Stomach (tissue), 9 donors: ENCODE measurements around the gene TCFL5. TPM values are rescaled to one million over a fixed set of nuclear protein-coding genes. Genes with fewer than 3 reads are reported as not detected.

Source experiments
- DNase-seq, 2 donors: peaks; one replicate each; pipeline versions ENCODE4 v3.0.0 to v3.0.0-alpha.2; 2013 to 2019
- H3K27ac ChIP-seq, 5 donors: fragments of 200-600 bp in 4 of 5; sonication (generic) in 4 of 5; one replicate each; pipeline ENCODE4 v1.5.1; 2013 to 2019; ENCODE audit warnings: mild to moderate bottlenecking in 1 of 5, moderate library complexity in 1 of 5
- H3K27me3 ChIP-seq, 3 donors: fragments of 200-600 bp; sonication (generic); one replicate each; pipeline ENCODE4 v1.5.1; 2017 to 2019; ENCODE audit warnings: mixed run types in 1 of 3
- H3K36me3 ChIP-seq, 4 donors: fragments of 200-600 bp; sonication (generic); 1 replicate in 3 of 4; 2 replicates in 1 of 4; pipeline ENCODE4 v1.5.1; 2016 to 2019
- H3K4me1 ChIP-seq, 4 donors: fragments of 200-600 bp; sonication (generic); one replicate each; pipeline ENCODE4 v1.5.1; 2016 to 2019
- H3K4me3 ChIP-seq, 4 donors: fragments of 200-600 bp; sonication (generic) in 3 of 4; one replicate each; pipeline ENCODE4 v1.5.1; 2016 to 2019; ENCODE audit warnings: mild to moderate bottlenecking in 1 of 4
- H3K9me3 ChIP-seq, 4 donors: fragments of 200-600 bp; sonication (generic); one replicate each; pipeline ENCODE4 v1.5.1; 2016 to 2019
- CTCF ChIP-seq, 7 experiments: fragments of 450-650 bp in 4 of 7; fragments of 200-600 bp in 3 of 7; sonication (generic) in 3 of 7; IDR thresholded peaks; one replicate each; pipeline ENCODE4 v1.5.1; 2016 to 2019; ENCODE audit warnings: antibody characterized with exemption in 7 of 7, control low read depth in 2 of 7, mild to moderate bottlenecking in 1 of 7
- EP300 ChIP-seq: sonication (generic); formaldehyde crosslinking; IDR thresholded peaks from one replicate; pipeline ENCODE4 v1.6.1; 2017; ENCODE audit warnings: antibody characterized with exemption
- POLR2A ChIP-seq, 4 donors: fragments of 450-650 bp; IDR thresholded peaks; one replicate each; pipeline ENCODE4 v1.6.1; 2016; ENCODE audit warnings: antibody characterized with exemption in 4 of 4, control low read depth in 2 of 4, mild to moderate bottlenecking in 1 of 4, moderate library complexity in 1 of 4
- POLR2AphosphoS5 ChIP-seq, 3 donors: sonication (generic); formaldehyde crosslinking; IDR thresholded peaks; one replicate each; pipeline ENCODE4 v1.6.1; 2016; ENCODE audit warnings: antibody characterized with exemption in 3 of 3
- WGBS, 5 donors: extraction: QIAGEN DNeasy Blood & Tissue Kit in 3 of 5; methylation state at CpG; one replicate each; pipeline versions ENCODE4 v1.1.5 to v1.1.7; 2013 to 2018; 5-methylcytosine and 5-hydroxymethylcytosine counted together
- intact Hi-C: fragments of 100-400 bp; cut with DNase I; formaldehyde crosslinking; loops from one replicate; pipeline ENCODE4 v1.15.1; 2023; ENCODE audit warnings: low total_unique reads
- polyA plus RNA-seq, 3 donors: library from polyadenylated mRNA; stranded (reverse); fragments of 200-250 nt; gene quantifications; one replicate each; pipeline ENCODE4 v1.2.3, GENCODE V29; 2013
- total RNA-seq, 5 donors: library from RNA; depleted of rRNA; stranded (reverse); fragments of >200 nt; gene quantifications; one replicate each; pipeline versions ENCODE4 v1.1.0 to v1.2.3, GENCODE V29; 2014 to 2016
- donor health status: healthy with polysubstance abuse.
- donor health status: Bipolar disorder and iron deficiency.
- donor health status: healthy.

TCFL5 gene
- total and polyA plus RNA-seq, 8 donors = 3.0 to 29.5 (median 5.7) TPM

- Histone ChIP-seq H3K27me3 (no peaks in the 10 kb centered on the region), H3K4me3 (no peak overlapping the region), H3K36me3 (no peaks in the 10 kb centered on the region), H3K9me3 (no peaks in the 10 kb centered on the region), H3K27ac (no peak overlapping the region), H3K4me1 (peaks cover 13 to 36% (median 28%) of the 10 kb centered on the region in 4 donors)
- DNase-seq = no peak
- WGBS, 5 donors = 60 to 80% (median 74%) methylated on average over 7 of the region's 7 CpGs
- intact Hi-C loops = loop anchor here (10.0 kb wide), 1 partner anchor 132 kb away; the partner anchor contains the start of gene BHLHE23
- TF ChIP-seq CTCF (IDR thresholded peaks at IDR 0.05) (no peak), POLR2AphosphoS5 (IDR thresholded peaks at IDR 0.05) (no peak), EP300 (no peak), POLR2A (IDR thresholded peaks at IDR 0.05) (no peak)
Observed at GRCh38 chr20:62873280-62873679, 11.7 kb upstream of the TCFL5 start.

- H3K4me3 ChIP-seq = no peak overlapping the region
- no peaks in the 10 kb centered on the region for H3K9me3 ChIP-seq
- no peak for DNase-seq
- intact Hi-C loops = loop anchor here (10.0 kb wide), 1 partner anchor 132 kb away; the partner anchor contains the start of gene BHLHE23
- TF ChIP-seq POLR2AphosphoS5 (IDR thresholded peaks at IDR 0.05) = no peak
- TF ChIP-seq POLR2A (IDR thresholded peaks at IDR 0.05) = no peak
- TF ChIP-seq CTCF (IDR thresholded peaks at IDR 0.05) = no peak
- no peak for TF ChIP-seq EP300
- no peaks in the 10 kb centered on the region for H3K36me3 ChIP-seq
- no peak overlapping the region for H3K27ac ChIP-seq
- WGBS, 5 donors = 89 to 94% (median 91%) methylated on average over 6 of the region's 6 CpGs
- H3K4me1 ChIP-seq = peaks cover 13 to 36% (median 28%) of the 10 kb centered on the region in 4 donors
- no peaks in the 10 kb centered on the region for H3K27me3 ChIP-seq
Observed at GRCh38 chr20:62872862-62873261, 11.2 kb upstream of the TCFL5 start.

- Histone ChIP-seq H3K4me1 (peaks cover 13 to 34% (median 26%) of the 10 kb centered on the region in 4 donors), H3K9me3 (no peaks in the 10 kb centered on the region), H3K4me3 (no peak overlapping the region), H3K36me3 (no peaks in the 10 kb centered on the region), H3K27me3 (no peaks in the 10 kb centered on the region), H3K27ac (no peak overlapping the region)
- WGBS, 5 donors = 51 to 71% (median 58%) methylated on average over 17 to 18 of the region's 18 CpGs
- no peak for DNase-seq
- no peak for TF ChIP-seq CTCF (IDR thresholded peaks at IDR 0.05)
- TF ChIP-seq EP300 = no peak
- TF ChIP-seq POLR2A (IDR thresholded peaks at IDR 0.05) = no peak
- no peak for TF ChIP-seq POLR2AphosphoS5 (IDR thresholded peaks at IDR 0.05)
- intact Hi-C loops = loop anchor here (10.0 kb wide), 1 partner anchor 132 kb away; the partner anchor contains the start of gene BHLHE23
Observed at GRCh38 chr20:62872184-62872847, 10.7 kb upstream of the TCFL5 start.

GRCh38 chr20:62864207-62864606 lies 2.6 kb upstream of the TCFL5 start:
- peaks cover 0 to 4% (median 0%) of the 10 kb centered on the region in 3 donors for H3K27me3 ChIP-seq
- H3K36me3 ChIP-seq = no peaks in the 10 kb centered on the region
- intact Hi-C loops = no loop called here
- DNase-seq = no peak
- H3K4me3 ChIP-seq = no peak overlapping the region
- peaks cover 8 to 21% (median 17%) of the 10 kb centered on the region in 4 donors for H3K4me1 ChIP-seq
- H3K27ac ChIP-seq = no peak overlapping the region
- H3K9me3 ChIP-seq = no peaks in the 10 kb centered on the region
- WGBS, 5 donors = 86 to 97% (median 92%) methylated on average over 7 of the region's 7 CpGs
- TF ChIP-seq CTCF (IDR thresholded peaks at IDR 0.05) = no peak
- no peak for TF ChIP-seq POLR2A (IDR thresholded peaks at IDR 0.05)
- TF ChIP-seq POLR2AphosphoS5 (IDR thresholded peaks at IDR 0.05) = no peak
- TF ChIP-seq EP300 = no peak
